Ovary (tissue), 9 donors: Measurements from ENCODE around the gene IMPA2. TPM values are rescaled to one million over a fixed set of nuclear protein-coding genes. Genes with fewer than 3 reads are reported as not detected.

Experiments
- DNase-seq, 5 donors: peaks; one replicate each; pipeline ENCODE4 v3.0.0-alpha.2; 2019 to 2020
- H3K27ac ChIP-seq, 2 donors: fragments of 200-600 bp; one replicate each; pipeline versions ENCODE4 v1.5.1 to v1.8.0; 2019 to 2022
- H3K27me3 ChIP-seq: fragments of 200-600 bp; one replicate; pipeline ENCODE4 v1.8.0; 2022
- H3K36me3 ChIP-seq: fragments of 200-600 bp; sonication (generic); one replicate; pipeline ENCODE4 v1.5.1; 2019
- H3K4me1 ChIP-seq: one replicate; pipeline ENCODE4 v1.8.1; 2013; ENCODE audit warnings: mild to moderate bottlenecking, moderate library complexity; ENCODE audit not compliant: insufficient read depth
- H3K4me3 ChIP-seq: fragments of 200-600 bp; sonication (generic); one replicate; pipeline ENCODE4 v1.5.1; 2017
- H3K9me3 ChIP-seq, 2 donors: fragments of 200-600 bp in 1 of 2; sonication (generic) in 1 of 2; one replicate each; pipeline versions ENCODE4 v1.5.1 to v1.8.1; 2013 to 2019; ENCODE audit warnings: mild to moderate bottlenecking in 1 of 2, moderate library complexity in 1 of 2
- CTCF ChIP-seq, 3 donors: fragments of 450-650 bp in 2 of 3; fragments of 200-600 bp in 1 of 3; IDR thresholded peaks; one replicate each; pipeline versions ENCODE4 v1.5.1 to v1.8.0; 2016 to 2022; ENCODE audit warnings: antibody characterized with exemption in 3 of 3, mild to moderate bottlenecking in 1 of 3
- EP300 ChIP-seq: sonication (generic); formaldehyde crosslinking; IDR thresholded peaks from one replicate; pipeline ENCODE4 v1.6.1; 2017; ENCODE audit warnings: antibody characterized with exemption
- POLR2A ChIP-seq: fragments of 450-650 bp; IDR thresholded peaks from one replicate; pipeline ENCODE4 v1.6.1; 2017; ENCODE audit warnings: antibody characterized with exemption, mild to moderate bottlenecking, moderate library complexity
- WGBS, 3 donors: extraction: QIAGEN DNeasy Blood & Tissue Kit in 1 of 3; methylation state at CpG; one replicate each; pipeline versions ENCODE4 v1.1.5 to v1.1.7; 2013 to 2017; 5-methylcytosine and 5-hydroxymethylcytosine counted together
- intact Hi-C, 4 donors: fragments of 100-400 bp; cut with DNase I; formaldehyde crosslinking; loops; one replicate each; pipeline versions ENCODE4 v1.11.0 to v1.15.1; 2022 to 2023
- polyA plus RNA-seq, 2 donors: library from polyadenylated mRNA; stranded (reverse); fragments of 200-250 nt in 1 of 2; fragments of 350-450 nt in 1 of 2; fragmentation: Illumina TruSeq in 1 of 2; extraction: RNeasy Lipid Tissue Mini Kit (QIAGEN cat#74804) in 1 of 2; gene quantifications; one replicate each; pipeline ENCODE4 v1.2.3, GENCODE V29; 2013 to 2014
- total RNA-seq, 7 donors: library from RNA; depleted of rRNA in 2 of 7; stranded (reverse); fragments of >200 nt in 2 of 7; fragmentation: NEBNext Ultra II Directional in 3 of 7; extraction: Animal tissue kit (Norgen Biotek cat#: 25700) in 3 of 7; gene quantifications; one replicate each; pipeline versions ENCODE4 v1.1.0 to v1.2.4, GENCODE V29; 2016 to 2023
- donor health status: DM: no; HTN: no; CAD: no; lungs with moderate emphysema.
- donor health status: DM: no; HTN: no; CAD: no.
- donor health status: Bipolar disorder and iron deficiency.
- donor health status: DM: yes; HTN: yes; CAD: no.
- donor health status: DM: no; HTN: no; CAD: no.
- donor health status: DM: yes; HTN: yes; CAD: no.

IMPA2 gene
- total and polyA plus RNA-seq, 9 donors = 15.4 to 33.5 (median 21.1) TPM

- no peaks in the 10 kb centered on the region for H3K9me3 ChIP-seq
- no peak overlapping the region for H3K4me3 ChIP-seq
- WGBS, 3 donors = 76 to 85% (median 82%) methylated on average over 5 of the region's 5 CpGs
- intact Hi-C loops = no loop called here
- no peaks in the 10 kb centered on the region for H3K27me3 ChIP-seq
- no peak for TF ChIP-seq POLR2A
- H3K27ac ChIP-seq = no peak overlapping the region
- H3K4me1 ChIP-seq = peaks cover 4% of the 10 kb centered on the region
- no peak for DNase-seq
- no peaks in the 10 kb centered on the region for H3K36me3 ChIP-seq
Measured at GRCh38 chr18:12000072-12000659, 18.9 kb downstream of the IMPA2 start.

- Histone ChIP-seq H3K4me3 (no peak overlapping the region), H3K36me3 (no peaks in the 10 kb centered on the region), H3K9me3 (no peaks in the 10 kb centered on the region), H3K27me3 (no peaks in the 10 kb centered on the region), H3K4me1 (peaks cover 5% of the 10 kb centered on the region), H3K27ac (no peak overlapping the region)
- no peak for TF ChIP-seq POLR2A
- no peak for TF ChIP-seq EP300
- no peak for TF ChIP-seq CTCF (IDR thresholded peaks at IDR 0.05)
- WGBS, 3 donors = 94 to 98% (median 96%) methylated on average over 5 of the region's 5 CpGs
- DNase-seq = no peak
- intact Hi-C loops = no loop called here
Measured at GRCh38 chr18:12001421-12001820, 20.1 kb downstream of the IMPA2 start.

- DNase-seq = peak in 1 of 5 donors; percentile 19
- no peak for TF ChIP-seq CTCF (IDR thresholded peaks at IDR 0.05)
- no peak for TF ChIP-seq POLR2A
- no peak for TF ChIP-seq EP300
- Histone ChIP-seq H3K27me3 (no peaks in the 10 kb centered on the region), H3K36me3 (no peaks in the 10 kb centered on the region), H3K9me3 (no peaks in the 10 kb centered on the region), H3K4me3 (no peak overlapping the region), H3K27ac (no peak overlapping the region), H3K4me1 (peaks cover 1% of the 10 kb centered on the region)
- 42 to 60% (median 44%) methylated on average over 1 of the region's 1 CpG for WGBS, 3 donors
- intact Hi-C loops = no loop called here
Measured at GRCh38 chr18:12003894-12004293, 22.6 kb downstream of the IMPA2 start.

- H3K9me3 ChIP-seq = no peaks in the 10 kb centered on the region
- no peak overlapping the region for H3K4me3 ChIP-seq
- intact Hi-C loops = no loop called here
- no peaks in the 10 kb centered on the region for H3K36me3 ChIP-seq
- 55 to 73% (median 67%) methylated on average over 15 of the region's 15 CpGs for WGBS, 3 donors
- TF ChIP-seq CTCF (IDR thresholded peaks at IDR 0.05) (no peak), POLR2A (no peak), EP300 (no peak)
- H3K4me1 ChIP-seq = peaks cover 1% of the 10 kb centered on the region
- H3K27me3 ChIP-seq = no peaks in the 10 kb centered on the region
- DNase-seq = peak in 1 of 5 donors; percentile 21
- H3K27ac ChIP-seq = no peak overlapping the region
Measured at GRCh38 chr18:12005538-12006487, 24.5 kb downstream of the IMPA2 start.

- H3K27ac ChIP-seq = no peak overlapping the region
- no peaks in the 10 kb centered on the region for H3K27me3 ChIP-seq
- no peak for DNase-seq
- 91 to 97% (median 92%) methylated on average over 6 of the region's 6 CpGs for WGBS, 3 donors
- no peaks in the 10 kb centered on the region for H3K36me3 ChIP-seq
- TF ChIP-seq EP300 (no peak), CTCF (IDR thresholded peaks at IDR 0.05) (no peak), POLR2A (no peak)
- H3K4me1 ChIP-seq = peaks cover 2% of the 10 kb centered on the region
- H3K9me3 ChIP-seq = no peaks in the 10 kb centered on the region
- H3K4me3 ChIP-seq = no peak overlapping the region
- intact Hi-C loops = no loop called here
Measured at GRCh38 chr18:12006488-12006840, 25.2 kb downstream of the IMPA2 start.
